NCI-H1436 (cell line): Measurements from ENCODE around the gene STAG1.
A peak's percentile ranks its signal among the peaks of the same experiment; 100 is the strongest.
"Not testable (repeated sequence)": the region's sequence is repeated elsewhere in the genome, so short reads cannot be mapped to it uniquely, and the experiment has no call there.

Source experiments
- DNase-seq: peaks from one replicate; lab custom pipeline; 2025; lab: John Stamatoyannopoulos, UW

Gene STAG1

DNA sequence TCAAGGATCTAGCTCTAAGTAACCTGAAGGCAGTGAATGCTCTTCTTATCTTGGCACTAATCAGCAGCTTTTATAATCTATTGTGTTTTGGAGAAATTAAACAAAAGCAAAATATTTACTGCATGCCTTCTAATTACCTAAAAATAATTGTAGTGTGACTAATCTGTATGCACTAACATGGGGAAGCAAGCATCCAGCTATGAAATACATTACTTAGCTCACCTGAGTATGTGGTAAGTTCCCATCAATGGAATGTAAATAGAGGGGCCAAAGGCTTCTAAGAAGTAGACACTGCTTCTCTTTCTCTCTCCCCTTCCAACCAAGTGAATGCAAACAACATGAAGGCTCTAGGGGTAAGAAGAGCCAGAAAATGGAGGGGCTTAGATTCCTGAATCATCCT, 165.6 kb downstream of the STAG1 start:
- DNase-seq, result no peak

DNA sequence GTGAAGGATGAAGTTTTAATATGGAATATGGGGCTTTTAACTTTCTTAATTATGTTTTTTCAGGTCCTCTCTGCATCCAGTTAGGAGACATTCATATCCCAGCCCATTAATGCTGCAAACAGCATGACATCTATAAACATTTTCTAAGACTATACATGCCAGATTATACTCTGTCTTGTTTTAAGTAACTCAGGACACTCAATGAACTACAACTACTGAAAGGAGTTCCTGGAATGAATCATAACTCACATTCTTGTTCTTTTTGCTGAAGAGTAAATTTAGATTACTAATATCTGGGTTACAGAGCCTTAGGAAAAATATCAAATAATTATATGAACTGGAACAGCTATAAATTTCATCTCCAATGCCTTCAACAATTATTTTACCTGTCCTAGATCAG, 167.4 kb downstream of the STAG1 start:
- no peak for DNase-seq

DNA sequence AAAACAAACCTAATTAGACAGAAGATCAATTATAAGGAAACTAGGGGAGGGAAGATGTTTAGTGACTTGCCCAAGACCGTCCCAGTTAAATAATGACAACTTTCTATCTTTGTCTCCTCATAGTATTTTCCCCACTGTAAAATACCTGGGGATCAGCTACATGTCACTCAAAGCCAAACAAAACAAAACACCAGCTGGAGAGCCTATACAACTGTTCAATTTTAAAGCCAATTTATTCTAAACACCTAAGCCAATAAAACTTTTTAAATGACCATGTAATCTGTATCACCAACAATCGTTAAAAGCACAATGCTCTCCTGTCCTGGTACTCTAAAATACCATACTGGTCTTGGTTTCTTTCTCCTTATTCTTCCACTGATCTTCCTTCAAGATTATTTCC, 168.4 kb downstream of the STAG1 start:
- DNase-seq, result no peak

DNA sequence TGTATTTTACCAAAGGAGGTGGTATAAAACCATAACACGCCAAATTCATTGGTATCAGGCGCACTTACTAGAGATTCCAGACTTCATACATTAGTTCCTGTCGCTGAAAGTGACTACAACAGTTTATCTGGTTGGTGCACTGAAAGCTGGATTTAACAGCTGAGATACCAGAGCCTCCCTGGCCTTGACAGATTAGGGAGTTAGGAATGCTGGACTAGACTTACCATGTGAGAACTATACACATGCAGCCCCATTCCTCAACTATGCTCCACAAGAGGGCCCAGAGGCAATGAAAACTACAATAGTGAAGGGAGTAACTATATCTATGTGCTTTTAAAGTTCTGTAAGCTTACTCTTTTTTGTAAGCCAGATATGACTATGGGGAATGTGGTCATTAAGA, 174.4 kb downstream of the STAG1 start:
- no peak for DNase-seq

DNA sequence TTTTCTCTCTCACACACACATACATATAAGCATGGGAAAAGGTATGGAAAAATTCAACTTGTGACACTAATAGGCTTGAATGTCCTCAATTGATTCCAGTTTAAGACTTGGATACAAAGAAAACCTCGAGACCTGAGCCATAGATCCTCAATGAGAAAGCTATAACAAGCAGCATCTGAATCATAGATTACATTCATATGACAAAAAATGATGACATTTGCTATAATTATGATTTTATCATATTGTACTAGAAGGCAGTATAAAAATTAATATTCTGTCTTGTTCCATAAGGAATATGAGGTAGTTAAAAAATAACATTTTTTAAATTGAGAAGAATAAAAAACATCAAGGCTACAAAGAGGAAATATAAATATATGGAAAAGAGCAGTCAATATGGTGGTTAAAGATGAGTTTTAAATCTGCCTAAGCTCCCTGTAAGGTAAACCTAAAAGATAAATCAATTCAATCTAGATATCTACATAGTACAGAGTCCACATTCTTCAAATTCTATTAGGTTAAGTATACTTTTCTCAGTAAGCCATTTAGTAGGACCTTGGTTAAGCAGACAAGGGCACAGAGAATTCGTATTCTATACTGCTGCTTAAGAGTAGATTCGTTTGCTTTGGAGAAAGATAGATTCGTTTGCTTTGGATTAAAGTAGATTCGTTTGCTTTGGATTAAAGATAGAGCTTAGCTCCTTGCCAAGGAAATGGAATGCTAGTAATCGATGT, 175.7 kb downstream of the STAG1 start:
- no peak for DNase-seq

DNA sequence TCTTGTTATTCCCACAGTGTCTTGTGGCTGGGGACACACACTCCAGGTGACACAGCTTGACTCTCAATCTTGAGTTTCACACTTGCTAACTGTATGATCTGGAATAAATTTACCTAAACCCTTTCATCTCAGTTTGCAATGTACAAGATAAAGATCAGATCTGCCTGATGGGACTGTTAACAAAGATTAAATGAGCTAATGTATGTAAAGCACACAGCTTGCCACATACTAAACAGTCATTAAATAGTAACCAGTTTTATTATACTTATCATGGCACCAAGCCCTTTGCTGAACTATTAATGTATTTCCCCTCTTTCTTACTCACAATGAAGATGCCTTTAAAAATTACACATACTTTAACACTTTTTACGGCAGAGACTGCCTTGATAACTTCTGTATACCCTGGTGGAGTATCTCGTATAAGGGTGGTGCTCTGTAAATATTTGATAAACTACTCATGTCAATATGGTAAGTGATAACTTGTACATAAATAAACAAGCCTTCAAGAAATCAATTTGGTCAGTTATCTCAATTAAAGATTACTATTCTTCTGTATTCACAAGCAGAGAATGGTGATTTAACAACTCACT, 184.5 kb downstream of the STAG1 start:
- DNase-seq, result no peak

DNA sequence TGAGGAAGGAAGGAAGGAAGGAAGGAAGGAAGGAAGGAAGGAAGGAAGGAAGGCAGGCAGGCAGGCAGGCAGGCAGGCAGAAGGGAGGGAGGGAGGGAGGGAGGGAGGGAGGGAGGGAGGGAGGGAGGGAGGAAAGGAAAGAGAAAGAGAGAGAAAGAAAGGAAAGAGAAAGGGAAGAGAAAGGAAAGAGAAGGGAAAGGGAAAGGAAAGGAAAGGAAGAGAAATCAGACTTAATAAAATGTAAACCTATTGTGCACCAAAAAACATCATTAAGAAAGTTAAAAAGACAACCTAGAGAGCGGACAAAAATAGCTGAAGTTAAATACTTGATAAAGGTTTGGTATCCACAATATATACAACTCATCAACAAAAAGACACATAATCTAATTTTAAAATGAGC, 187.2 kb downstream of the STAG1 start:
- DNase-seq, result not testable (repeated sequence)

DNA sequence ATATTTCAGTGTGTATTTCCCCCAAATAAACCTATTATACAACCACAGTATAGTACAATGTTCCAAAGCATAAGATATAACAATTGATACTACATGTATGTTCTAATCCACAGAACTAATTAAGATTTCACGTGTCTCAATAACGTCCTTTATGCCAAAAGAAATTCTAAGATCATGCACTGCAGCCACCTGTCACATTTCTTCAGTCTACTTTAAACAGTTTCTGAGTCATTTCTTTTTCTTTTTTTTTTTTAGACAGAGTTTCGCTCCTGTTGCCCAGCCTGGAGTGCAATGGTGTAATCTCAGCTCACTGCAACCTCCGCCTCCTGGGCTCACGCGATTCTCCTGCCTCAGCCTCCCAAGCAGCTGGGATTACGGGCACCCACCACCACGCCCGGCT, 190.2 kb downstream of the STAG1 start:
- DNase-seq, result no peak

DNA sequence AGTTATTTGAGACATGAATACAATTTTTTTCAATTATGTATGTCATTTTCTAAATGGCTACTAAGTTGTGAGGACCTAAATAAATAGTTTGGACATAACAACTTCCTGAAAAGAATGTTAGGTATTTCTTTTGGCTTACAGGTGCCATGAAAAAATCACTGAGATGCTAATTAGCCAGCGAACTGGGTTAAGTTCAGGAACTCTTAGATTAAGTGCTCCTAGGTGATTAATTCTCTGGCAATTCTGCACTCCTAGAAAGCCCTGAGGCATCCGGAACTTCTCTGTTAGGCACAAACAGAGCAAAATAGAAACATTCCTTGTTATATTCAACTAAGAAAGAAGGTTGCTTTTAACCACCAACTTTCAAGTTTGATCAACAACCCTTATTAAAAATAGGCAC, 192.3 kb downstream of the STAG1 start:
- no peak for DNase-seq

DNA sequence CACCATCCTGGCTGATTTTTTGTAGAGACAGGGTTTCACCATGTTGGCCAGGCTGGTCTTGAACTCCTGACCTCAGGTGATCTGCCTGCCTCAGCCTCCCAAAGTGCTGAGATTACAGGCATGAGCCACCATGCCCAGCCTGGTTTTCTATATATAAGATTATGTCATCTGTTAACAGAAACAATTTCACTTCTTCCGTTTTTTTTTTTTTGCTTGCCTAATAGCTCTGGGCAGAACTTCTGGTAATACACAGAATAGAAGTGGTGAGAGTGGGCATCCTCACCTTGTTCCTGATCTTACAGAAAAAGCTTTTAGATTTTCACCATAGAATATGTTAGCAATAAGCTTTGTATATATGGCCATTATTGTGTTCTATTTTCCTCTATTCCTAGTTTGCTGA, 202.7 kb downstream of the STAG1 start:
- DNase-seq, result not testable (repeated sequence)

DNA sequence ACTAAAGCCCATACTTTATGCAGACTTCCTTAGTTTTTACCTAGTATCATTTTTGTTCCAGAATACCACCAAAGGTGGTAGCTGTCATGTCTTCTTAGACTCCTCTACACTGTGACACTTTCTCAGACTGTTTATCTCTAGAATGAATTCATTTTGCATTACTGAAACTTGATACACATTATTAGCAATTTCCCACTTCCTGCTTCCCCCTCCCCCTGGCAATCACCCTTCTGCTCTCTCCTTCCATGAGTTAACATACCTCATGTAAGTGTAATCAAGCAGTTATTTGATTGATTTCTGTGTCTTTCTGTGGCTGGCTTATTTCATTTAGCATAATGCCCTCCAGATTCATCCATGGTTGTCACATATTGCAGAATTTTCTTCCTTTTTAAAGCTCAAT, 204.9 kb downstream of the STAG1 start:
- DNase-seq, result peak; percentile 14

DNA sequence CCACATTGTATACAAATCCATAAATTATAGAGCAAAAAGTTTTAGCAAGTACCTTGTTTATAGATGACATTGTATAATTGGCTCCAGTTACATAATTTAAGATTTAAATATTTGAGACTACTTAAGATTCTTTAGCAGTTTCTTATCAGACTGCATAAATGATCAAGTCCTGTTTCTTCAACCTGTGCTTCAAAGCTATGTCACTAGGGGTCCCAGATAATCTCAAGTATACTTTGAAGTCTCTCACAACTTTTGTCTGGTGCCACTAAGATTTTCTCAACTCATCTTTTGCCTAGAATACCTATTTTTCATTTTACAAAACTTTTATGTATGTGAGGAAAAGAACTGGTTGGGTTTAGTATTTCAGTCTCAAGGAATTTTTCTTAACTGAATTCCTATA, 205.5 kb downstream of the STAG1 start:
- DNase-seq, result no peak

DNA sequence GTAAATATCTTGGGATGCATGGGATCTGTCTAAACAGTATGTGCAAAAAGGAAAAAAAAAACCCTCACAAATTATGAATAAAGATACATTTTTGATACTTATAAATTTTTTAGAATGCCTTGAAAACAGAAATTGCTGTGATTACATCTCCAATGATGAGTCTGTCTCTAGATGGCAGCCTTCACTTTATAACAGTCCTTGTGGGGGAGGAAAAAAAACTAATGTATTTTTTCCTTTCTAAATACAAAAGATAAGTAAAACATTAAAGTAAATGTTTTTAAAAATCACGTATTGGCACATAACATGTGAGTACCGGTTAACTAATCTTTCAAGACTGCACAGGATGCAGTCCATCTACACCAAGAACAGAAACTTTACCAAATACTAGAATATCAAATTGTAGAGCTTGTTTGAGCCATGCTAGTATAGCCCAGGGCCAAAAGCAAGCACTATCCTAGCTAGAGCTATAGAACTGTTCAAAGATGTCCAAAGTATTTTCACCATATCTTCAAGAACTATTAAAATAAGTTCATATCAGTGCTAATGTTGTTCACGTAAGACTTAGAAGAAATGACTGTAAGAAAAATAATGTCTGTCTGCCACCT, 206.4 kb downstream of the STAG1 start:
- peak; percentile 6 for DNase-seq

DNA sequence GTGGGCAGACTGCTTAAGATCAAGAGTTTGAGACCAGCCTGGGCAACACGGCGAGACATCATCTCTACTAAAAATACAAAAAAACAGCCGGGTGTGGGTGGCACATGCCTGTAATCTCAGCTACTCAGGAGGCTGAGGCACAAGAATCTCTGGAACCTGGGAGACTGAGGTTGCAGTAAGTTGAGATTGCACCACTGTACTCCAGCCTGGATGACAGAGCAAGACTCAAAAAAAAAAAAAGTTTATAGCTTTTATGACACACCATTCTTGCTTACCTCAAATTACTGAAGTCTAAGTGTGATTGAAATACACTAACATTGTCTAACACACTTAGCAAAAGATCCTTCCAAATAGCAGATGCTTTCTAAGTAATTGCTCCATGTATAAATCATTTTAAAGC, 207.6 kb downstream of the STAG1 start:
- DNase-seq, result no peak

DNA sequence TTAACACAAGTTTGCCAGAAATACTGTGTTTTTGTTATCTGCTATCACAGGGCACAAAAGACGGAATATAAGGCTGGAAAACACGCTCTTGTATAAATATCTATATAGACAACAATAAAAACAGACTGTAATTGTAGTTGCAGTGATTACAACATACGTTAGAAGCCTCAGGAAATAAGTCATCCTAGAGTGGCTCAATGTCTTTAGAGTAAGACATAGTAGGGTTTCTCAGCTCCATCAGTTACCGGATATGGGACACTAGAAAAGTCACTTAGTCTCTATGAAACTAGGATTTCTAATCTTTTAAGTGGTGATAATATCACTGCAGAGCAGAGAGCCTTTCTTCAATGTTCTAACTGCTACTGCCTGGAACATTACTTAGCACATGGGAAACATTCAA, 208.8 kb downstream of the STAG1 start:
- no peak for DNase-seq

DNA sequence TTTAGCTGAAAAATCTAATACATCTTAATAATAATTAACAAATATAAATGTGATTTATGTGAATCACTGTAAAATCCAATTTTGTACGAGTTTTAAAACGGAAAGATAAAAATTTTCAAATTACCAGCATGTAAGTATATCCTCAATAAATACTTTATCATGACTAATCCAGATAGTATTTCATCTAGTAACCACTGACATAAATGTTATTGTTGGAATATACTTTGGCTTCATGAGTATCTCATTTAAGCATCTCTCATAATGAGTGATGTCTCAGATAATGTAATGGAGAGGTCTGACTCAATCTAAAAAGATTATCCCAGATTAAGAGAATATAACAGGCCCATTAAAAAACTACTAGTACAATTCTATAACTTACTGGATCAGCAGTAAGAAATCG, 216.3 kb downstream of the STAG1 start:
- no peak for DNase-seq

DNA sequence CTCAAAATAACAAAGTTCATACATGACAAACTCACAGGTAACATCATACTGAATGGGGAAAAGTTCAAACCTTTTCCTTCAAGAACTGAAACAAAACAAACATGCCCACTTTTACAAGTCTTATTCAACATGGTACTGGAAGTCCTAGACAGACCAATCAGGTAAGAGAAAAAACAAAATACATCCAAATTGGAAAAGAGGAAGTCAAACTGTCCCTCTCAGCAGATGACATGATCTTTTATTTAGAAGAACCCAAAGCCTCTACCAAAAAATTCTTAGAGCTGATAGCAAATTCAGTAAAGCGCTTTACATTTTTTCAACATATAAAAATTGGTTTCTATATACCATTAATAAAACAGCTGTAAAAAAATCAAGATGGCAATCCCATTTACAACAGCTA, 219.4 kb downstream of the STAG1 start:
- no peak for DNase-seq

DNA sequence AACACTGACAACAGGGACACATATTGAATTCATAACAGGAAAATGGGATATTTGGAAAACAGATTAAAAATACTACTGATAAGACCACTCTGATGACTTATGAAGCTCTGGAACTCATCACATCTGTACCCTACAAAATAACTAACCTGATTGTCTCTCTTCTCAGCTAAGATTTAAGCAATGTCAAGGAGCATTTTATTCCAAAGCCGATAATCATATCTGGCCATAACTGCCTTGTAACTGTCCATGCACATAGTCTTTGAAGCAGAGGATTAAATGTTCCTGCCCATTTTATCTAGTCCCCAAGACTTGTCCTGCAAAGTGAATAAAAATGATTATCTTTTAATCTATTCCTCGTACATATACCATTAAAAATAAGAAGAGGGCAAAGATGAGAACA, 234.1 kb downstream of the STAG1 start:
- no peak for DNase-seq

DNA sequence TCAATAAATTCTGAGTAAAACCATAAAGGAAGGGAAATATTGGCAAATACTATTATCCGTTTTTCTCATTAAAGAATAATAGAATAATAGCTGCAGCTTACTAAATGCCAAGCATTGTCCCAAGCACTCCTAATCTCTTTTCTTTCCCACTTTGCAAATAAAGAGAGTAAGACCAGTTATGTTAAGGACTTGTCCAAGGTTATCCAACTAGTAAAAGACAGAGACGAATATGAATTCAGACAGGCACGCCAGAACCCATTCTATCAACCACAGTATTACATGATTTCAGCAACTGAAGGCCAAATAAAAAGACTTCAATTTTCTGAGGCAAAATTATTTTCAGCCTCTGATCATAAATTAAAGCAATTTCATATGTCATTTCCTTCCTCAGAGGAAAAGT, 235.5 kb downstream of the STAG1 start:
- DNase-seq, result no peak

DNA sequence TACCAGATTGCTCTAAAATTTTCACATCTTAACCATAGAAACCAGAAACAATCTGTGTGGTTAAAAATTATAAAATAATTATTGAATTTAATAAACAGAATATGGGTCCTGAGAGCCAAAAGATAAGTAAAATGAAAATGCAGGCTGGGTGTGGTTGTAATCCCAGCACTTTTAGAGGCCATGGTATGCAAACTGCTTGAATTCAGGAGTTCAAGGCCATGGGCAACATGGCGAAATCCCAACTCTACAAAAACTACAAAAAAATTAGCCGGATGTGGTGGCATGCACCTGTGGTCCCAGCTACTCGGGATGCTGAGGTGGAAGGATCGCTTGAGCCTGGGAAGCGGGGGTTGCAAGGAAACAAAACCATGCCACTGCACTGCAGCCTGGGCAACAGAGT, 236.1 kb downstream of the STAG1 start:
- no peak for DNase-seq

DNA sequence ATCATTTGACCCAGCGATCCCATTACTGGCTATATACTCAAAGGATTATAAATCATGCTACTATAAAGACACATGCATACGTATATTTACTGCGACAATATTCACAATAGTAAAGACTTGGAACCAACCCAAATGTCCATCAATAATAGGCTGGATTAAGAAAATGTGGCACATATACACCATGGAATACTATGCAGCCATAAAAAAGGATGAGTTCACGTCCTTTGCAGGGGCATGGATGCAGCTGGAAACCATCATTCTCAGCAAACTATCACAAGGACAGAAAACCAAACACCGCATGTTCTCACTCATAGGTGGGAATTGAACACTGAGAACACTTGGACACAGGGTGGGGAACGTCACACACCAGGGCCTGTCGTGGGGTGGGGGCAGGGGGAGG, 237.6 kb downstream of the STAG1 start:
- DNase-seq, result not testable (repeated sequence)

DNA sequence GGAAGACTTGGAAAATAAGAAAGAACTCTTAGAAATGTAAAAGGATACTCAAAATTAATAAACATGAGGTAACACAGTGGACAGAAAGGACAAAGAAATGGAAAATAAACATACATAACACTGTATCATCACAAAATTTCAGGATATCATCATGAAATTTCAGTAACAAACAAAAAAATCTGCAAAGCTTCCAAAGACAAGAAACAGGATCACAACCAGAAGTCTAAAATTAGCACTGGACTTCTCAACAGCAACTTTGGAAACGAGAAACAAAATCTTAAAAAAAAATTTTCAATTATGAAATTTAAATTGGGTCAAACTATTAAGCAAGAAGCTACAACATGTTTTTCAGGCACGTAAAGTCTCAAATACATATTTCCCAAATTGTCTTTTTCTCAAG, 238.8 kb downstream of the STAG1 start:
- no peak for DNase-seq

DNA sequence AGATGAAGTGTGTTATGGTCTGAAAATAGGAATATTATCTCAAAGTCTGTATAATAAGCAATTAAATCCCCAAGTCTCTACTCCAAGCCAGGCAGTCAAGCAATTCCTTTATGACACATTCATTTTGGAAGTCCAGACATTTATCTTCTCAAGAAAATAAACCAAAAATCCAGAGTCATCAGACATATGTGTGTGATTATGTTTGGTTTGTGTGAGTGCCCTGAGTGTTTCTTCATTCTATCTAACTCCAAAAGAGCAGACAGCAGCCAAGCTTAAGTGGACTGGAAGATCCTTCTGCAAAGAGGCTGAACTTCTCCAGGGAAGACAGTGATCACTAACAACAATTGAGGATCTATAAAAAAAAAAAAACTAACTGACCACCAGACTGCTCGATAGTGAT, 239.8 kb downstream of the STAG1 start:
- no peak for DNase-seq

DNA sequence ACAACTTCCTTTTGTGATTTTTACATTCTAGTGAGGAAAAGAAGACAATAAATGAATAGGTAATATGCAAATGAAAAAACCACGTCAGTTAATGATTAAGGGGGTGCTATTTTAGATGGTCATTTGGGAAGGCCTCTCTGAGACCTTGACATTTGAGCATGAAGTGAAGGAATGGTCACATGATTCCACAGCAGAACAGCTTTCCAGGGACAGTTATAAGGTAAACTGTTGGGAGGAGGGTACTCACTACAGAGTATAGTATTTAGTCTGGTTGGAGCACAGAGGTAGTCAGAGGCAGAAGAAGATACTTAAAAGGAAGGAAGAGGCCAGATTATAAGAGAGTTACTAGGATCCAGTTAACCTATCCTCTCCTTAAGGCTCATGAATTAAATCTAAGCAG, 246.5 kb downstream of the STAG1 start:
- no peak for DNase-seq
